Measurements from ENCODE around the gene PIAS1.
"Not testable (repeated sequence)": the region's sequence is repeated elsewhere in the genome, so short reads cannot be mapped to it uniquely, and the experiment has no call there.

The PIAS1 gene

GRCh38 chr15:68188647-68189046 lies 134.5 kb downstream of the PIAS1 start:
- DNase-seq (ENCODE audit: low spot score in 2 of 2) (no peak), ATAC-seq (no peak)
- Mint-ChIP-seq H3K27ac (peak overlapping the region; percentile 21), H3K4me1 (peaks cover 10% of the 10 kb centered on the region), H3K36me3 (peaks cover 100% of the 10 kb centered on the region), H3K9me3 (no peaks in the 10 kb centered on the region), H3K4me3 (no peak overlapping the region)

GRCh38 chr15:68190048-68190447 lies 135.9 kb downstream of the PIAS1 start:
- Mint-ChIP-seq H3K36me3 (peaks cover 100% of the 10 kb centered on the region), H3K27ac (no peak overlapping the region), H3K9me3 (no peaks in the 10 kb centered on the region), H3K4me3 (no peak overlapping the region), H3K4me1 (peaks cover 10% of the 10 kb centered on the region)
- no peak for ATAC-seq
- DNase-seq (ENCODE audit: low spot score in 2 of 2): peak in 1 of 2 donors; percentile 6

- Mint-ChIP-seq H3K4me3 (no peak overlapping the region), H3K27ac (no peak overlapping the region), H3K9me3 (no peaks in the 10 kb centered on the region), H3K36me3 (peaks cover 97% of the 10 kb centered on the region), H3K4me1 (peaks cover 10% of the 10 kb centered on the region)
- no peak for ATAC-seq
- DNase-seq (ENCODE audit: low spot score in 2 of 2): peak in 1 of 2 donors; percentile 18
These were observed 137.4 kb downstream of the PIAS1 start for GRCh38 chr15:68191555-68191954.

DNA sequence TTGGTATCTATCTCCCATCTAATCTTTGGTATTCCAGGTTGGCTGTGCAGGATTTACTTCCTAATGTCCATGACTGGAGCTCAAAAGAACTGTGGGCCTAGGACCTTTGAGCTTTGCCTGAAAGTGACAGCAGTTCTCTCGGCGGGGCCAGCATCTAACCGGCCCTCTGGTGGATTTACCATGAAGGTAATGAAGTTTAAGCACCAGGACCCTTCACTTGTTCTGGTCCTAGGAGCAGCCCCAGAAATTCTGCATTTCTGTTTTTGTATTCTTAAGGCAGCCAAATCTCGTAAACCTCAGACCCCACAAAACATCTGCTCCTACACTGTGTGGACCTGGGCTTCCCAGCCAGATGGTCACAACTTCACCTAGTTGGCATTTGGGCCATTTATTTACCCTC lies 138.0 kb downstream of the PIAS1 start:
- ATAC-seq (no peak), DNase-seq (ENCODE audit: low spot score in 2 of 2) (peak in 1 of 2 donors; percentile 30)
- no peaks in the 10 kb centered on the region for H3K9me3 Mint-ChIP-seq
- H3K4me1 Mint-ChIP-seq: peaks cover 10% of the 10 kb centered on the region
- peaks cover 94% of the 10 kb centered on the region for H3K36me3 Mint-ChIP-seq
- peak overlapping the region; percentile 26 for H3K27ac Mint-ChIP-seq
- no peak overlapping the region for H3K4me3 Mint-ChIP-seq

DNA sequence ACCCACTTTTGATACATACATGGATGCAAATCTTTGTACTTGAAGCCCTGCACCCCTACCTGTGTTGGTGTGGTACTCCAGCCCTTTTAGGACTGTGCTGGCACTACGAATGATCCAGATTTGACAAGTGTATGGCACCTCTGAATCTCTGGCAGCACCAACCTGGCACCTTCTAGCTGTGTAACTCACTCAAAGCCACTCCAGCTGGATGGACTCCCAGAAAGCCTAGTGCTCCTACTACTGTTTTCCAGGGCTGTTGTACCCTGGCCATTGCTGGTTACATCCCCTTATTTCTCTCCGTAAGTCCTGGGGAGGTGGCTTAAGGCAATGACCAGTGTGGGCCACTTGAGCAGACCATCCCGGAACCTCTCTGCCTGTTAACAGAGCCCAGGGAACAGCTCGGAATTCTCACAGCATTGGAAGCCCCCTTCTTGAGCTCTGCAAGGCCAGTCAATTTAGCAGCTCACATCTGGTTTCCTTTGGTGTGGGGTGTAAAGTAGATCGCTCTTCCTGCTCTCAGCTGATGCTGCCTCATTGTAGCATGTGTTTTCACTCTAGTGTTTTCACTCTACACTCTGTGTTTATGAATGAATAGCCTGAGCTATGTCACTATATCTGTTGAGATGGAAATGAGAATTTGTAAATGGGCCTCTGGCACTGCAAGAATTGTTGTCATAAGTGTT lies 138.8 kb downstream of the PIAS1 start:
- ATAC-seq (no peak), DNase-seq (ENCODE audit: low spot score in 2 of 2) (peak in 1 of 2 donors; percentile 45)
- peaks cover 94% of the 10 kb centered on the region for H3K36me3 Mint-ChIP-seq
- no peak overlapping the region for H3K4me3 Mint-ChIP-seq
- peak overlapping the region; percentile 26 for H3K27ac Mint-ChIP-seq
- H3K9me3 Mint-ChIP-seq: no peaks in the 10 kb centered on the region
- peaks cover 10% of the 10 kb centered on the region for H3K4me1 Mint-ChIP-seq

GRCh38 chr15:68195336-68196112 lies 141.4 kb downstream of the PIAS1 start:
- ATAC-seq: no peak
- Mint-ChIP-seq H3K9me3 (no peaks in the 10 kb centered on the region), H3K27ac (peak overlapping the region; percentile 72), H3K36me3 (peaks cover 74% of the 10 kb centered on the region), H3K4me3 (no peak overlapping the region), H3K4me1 (peaks cover 10% of the 10 kb centered on the region)
- peak in 1 of 2 donors; percentile 45 for DNase-seq (ENCODE audit: low spot score in 2 of 2)

GRCh38 chr15:68196445-68197169 lies 142.5 kb downstream of the PIAS1 start:
- Mint-ChIP-seq H3K4me1 (peaks cover 10% of the 10 kb centered on the region), H3K4me3 (no peak overlapping the region), H3K36me3 (peaks cover 63% of the 10 kb centered on the region), H3K27ac (peak overlapping the region; percentile 79), H3K9me3 (no peaks in the 10 kb centered on the region)
- ATAC-seq: no peak
- peak in 1 of 2 donors; percentile 41 for DNase-seq (ENCODE audit: low spot score in 2 of 2)

DNA sequence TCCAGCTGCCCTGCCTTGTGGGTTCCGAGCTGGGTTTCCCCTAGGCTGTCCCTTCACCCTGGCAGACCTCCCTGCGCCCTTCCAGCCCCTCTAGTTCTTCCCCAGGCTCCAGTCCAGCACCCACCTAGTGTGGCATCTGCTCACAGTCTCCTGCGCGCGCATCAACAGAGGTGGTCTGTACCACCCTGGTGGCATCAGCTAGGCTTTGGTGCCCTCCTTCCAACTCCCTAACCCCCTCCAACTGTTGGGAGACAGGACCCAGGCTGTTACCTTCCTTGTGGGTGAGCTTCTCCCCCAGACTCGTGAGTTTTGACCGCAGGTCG lies 143.0 kb downstream of the PIAS1 start:
- Mint-ChIP-seq H3K4me3 (no peak overlapping the region), H3K9me3 (no peaks in the 10 kb centered on the region), H3K36me3 (peaks cover 58% of the 10 kb centered on the region), H3K27ac (peak overlapping the region; percentile 79), H3K4me1 (peaks cover 10% of the 10 kb centered on the region)
- DNase-seq (ENCODE audit: low spot score in 2 of 2) (no peak), ATAC-seq (no peak)

GRCh38 chr15:68197661-68198437 lies 143.7 kb downstream of the PIAS1 start:
- Mint-ChIP-seq H3K27ac (peak overlapping the region; percentile 79), H3K9me3 (no peaks in the 10 kb centered on the region), H3K36me3 (peaks cover 51% of the 10 kb centered on the region), H3K4me1 (peaks cover 5% of the 10 kb centered on the region), H3K4me3 (no peak overlapping the region)
- ATAC-seq: no peak
- no peak for DNase-seq (ENCODE audit: low spot score in 2 of 2)

DNA sequence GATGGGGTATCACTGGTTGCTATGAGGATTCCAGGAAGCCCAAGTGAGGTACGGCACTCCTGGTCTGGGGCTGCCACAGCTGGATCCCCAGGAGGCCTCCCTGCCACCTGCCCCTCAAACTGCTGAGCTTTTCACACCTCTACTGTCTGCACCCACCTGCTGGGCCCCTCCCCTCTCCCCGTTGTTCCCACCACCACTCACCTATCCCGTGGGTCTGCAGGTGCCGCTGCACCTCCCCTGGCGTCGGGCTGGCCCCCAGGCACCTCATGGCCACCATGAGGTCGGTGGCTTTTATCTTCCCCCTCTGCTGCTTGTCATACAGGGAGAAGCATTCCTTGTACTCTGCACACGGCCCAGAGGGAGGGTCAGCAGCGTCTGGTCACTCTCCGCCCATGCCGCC lies 145.2 kb downstream of the PIAS1 start:
- no peak overlapping the region for H3K4me3 Mint-ChIP-seq

GRCh38 chr15:68200016-68200861 lies 146.1 kb downstream of the PIAS1 start:
- DNase-seq (ENCODE audit: low spot score in 2 of 2) (no peak), ATAC-seq (no peak)
- peaks cover 27% of the 10 kb centered on the region for H3K36me3 Mint-ChIP-seq
- H3K4me1 Mint-ChIP-seq: no peaks in the 10 kb centered on the region
- H3K27ac Mint-ChIP-seq: peak overlapping the region; percentile 56
- H3K9me3 Mint-ChIP-seq: no peaks in the 10 kb centered on the region
- H3K4me3 Mint-ChIP-seq: no peak overlapping the region

More for the DNA sequence above, 145.2 kb downstream of the PIAS1 start:
- peaks cover 36% of the 10 kb centered on the region for H3K36me3 Mint-ChIP-seq
- DNase-seq (ENCODE audit: low spot score in 2 of 2) (no peak), ATAC-seq (no peak)
- no peaks in the 10 kb centered on the region for H3K9me3 Mint-ChIP-seq
- H3K27ac Mint-ChIP-seq: peak overlapping the region; percentile 24
- H3K4me1 Mint-ChIP-seq: no peaks in the 10 kb centered on the region

DNA sequence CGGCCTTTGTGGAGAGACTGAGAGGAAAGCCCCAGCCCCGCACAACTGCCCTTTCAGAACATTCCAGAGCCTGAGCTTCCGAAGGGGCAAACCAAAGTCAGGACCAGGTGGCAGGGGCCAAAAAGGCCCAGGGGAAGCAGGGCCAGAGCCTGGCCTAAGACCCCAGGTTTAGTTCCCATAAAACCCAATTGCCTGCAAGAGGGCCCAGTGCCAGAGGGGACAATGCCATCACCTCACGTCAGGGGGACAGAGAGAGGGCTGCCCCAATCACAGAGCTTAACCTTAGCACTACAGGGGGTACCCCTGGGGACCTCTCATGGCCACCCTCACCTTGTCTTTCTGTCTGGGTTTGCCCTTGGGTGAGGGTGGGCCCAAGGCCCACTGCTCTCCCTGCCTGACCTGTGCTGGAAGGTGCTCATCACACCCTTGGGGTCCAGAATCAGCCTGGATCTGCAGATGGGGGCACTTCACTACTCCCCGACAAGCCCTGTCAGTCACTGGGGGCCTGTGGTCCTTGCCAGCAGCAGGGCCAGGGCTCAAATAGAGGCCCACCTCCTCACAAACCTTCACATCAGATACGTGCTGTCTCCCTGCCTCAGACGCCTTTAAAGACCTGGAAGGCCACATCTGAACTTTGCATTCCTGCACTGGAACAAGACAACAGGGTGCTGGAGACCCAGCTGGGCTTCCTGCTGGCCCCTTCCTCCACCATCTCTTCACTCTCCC lies 147.2 kb downstream of the PIAS1 start:
- Mint-ChIP-seq H3K9me3 (no peaks in the 10 kb centered on the region), H3K4me1 (no peaks in the 10 kb centered on the region), H3K27ac (peak overlapping the region; percentile 56), H3K36me3 (peaks cover 17% of the 10 kb centered on the region), H3K4me3 (no peak overlapping the region)
- ATAC-seq (no peak), DNase-seq (ENCODE audit: low spot score in 2 of 2) (no peak)

GRCh38 chr15:68201879-68202261 lies 147.8 kb downstream of the PIAS1 start:
- Mint-ChIP-seq H3K4me1 (no peaks in the 10 kb centered on the region), H3K36me3 (peaks cover 17% of the 10 kb centered on the region), H3K9me3 (no peaks in the 10 kb centered on the region), H3K4me3 (no peak overlapping the region), H3K27ac (peak overlapping the region; percentile 56)
- no peak for ATAC-seq
- DNase-seq (ENCODE audit: low spot score in 2 of 2): no peak

DNA sequence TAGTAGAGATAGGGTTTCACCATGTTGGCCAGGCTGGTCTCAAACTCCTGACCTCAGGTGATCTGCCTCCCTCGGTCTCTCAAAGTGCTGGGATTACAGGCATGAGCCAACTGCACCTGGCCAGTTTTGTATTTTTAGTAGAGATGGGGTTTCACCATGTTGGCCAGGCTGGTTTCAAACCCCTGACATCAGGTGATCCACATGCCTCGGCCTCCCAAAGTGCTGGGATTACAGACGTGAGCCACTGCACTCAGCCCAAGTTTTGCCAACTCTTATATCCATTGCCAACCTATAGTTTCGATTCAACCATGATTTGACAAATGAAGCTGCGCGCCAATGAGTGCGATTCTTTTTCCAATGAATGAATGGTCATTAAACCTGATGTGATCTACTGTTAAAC lies 148.9 kb downstream of the PIAS1 start:
- not testable (repeated sequence) for H3K4me1 Mint-ChIP-seq; H3K9me3 Mint-ChIP-seq; H3K4me3 Mint-ChIP-seq; H3K27ac Mint-ChIP-seq; ATAC-seq; DNase-seq (ENCODE audit: low spot score in 2 of 2); H3K36me3 Mint-ChIP-seq
